NCI-H2107 treated with DMSO at 0.1 percent for 48 hours (cell line): ENCODE data around the gene PIK3CG.
"Not testable (repeated sequence)": the region's sequence is repeated elsewhere in the genome, so short reads cannot be mapped to it uniquely, and the experiment has no call there.

Experiments used
- DNase-seq: peaks from one replicate; lab custom pipeline; 2025; ENCODE audit not compliant: unreplicated experiment; lab: John Stamatoyannopoulos, UW

Gene PIK3CG

DNA sequence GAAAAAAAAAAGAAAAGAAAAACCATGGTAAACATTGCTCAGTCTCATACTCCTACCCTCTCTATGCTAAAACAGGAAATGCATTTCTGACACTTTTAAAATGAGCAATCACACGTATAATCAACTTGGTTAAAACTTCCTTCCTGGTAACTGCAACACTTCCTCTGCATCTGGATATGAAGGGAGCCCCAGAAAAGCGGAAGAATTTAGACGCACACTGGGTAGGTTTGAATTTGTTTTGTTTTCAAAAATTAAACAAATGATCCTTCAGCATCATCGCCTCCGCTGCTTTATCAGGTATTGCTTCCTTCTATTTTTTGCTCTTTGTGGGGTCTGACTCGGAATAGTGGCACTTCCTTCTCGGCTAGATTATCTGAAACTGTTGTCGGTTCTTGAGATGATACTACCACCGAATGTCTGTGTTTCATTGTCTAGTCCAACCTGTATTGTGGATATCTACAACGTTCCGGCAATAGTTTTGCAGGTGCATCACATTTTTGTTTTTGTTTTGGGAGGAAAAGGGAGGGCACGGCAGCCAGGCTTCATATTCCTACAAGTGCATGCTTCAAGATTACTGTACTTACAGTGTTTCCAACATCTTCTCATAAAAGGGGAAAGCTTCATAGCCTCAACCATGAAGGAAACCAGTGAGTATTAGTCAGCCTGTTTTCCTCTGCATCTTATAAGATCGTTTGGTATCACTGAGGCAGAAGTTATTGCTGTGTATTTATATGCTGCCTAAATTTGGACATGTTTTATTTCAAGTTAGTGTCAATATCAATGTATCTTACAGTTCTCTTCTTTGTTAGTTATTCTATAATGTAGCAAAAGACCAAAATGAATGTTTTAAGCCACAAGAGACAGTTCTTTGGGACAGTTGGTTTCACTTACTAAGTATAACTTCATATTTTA, at the start of gene PIK3CG:
Gene PIK3CG (plus strand): TSS at position 153 of the 912 bp plus-strand sequence. CDS start 2,280 bp downstream, outside the sequence.
- DNase-seq: no peak

DNA sequence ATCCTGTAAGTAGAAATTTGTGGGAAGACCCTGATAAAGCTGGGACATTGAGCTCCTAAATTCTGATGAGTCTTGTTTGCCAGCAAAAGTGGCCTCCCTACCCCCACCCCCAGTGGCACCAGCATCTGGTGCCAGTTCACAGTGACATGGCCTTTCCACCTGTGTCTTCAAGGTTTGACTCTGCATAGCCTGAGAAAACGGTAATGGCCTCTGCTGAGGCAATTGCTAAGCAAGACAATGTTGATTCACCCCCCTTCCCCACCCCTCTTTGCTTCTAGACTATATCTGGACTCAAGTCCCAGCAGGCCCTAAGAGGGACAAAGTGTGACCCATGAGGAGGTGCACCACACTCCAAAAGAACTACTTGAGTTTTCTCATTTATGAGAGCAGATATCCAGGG, 48.0 kb upstream of the PIK3CG start:
- DNase-seq: no peak

GRCh38 chr7:106818736-106819135, 46.3 kb upstream of the PIK3CG start:
- DNase-seq: no peak

GRCh38 chr7:106819546-106819945, 45.5 kb upstream of the PIK3CG start:
- no peak for DNase-seq

DNA sequence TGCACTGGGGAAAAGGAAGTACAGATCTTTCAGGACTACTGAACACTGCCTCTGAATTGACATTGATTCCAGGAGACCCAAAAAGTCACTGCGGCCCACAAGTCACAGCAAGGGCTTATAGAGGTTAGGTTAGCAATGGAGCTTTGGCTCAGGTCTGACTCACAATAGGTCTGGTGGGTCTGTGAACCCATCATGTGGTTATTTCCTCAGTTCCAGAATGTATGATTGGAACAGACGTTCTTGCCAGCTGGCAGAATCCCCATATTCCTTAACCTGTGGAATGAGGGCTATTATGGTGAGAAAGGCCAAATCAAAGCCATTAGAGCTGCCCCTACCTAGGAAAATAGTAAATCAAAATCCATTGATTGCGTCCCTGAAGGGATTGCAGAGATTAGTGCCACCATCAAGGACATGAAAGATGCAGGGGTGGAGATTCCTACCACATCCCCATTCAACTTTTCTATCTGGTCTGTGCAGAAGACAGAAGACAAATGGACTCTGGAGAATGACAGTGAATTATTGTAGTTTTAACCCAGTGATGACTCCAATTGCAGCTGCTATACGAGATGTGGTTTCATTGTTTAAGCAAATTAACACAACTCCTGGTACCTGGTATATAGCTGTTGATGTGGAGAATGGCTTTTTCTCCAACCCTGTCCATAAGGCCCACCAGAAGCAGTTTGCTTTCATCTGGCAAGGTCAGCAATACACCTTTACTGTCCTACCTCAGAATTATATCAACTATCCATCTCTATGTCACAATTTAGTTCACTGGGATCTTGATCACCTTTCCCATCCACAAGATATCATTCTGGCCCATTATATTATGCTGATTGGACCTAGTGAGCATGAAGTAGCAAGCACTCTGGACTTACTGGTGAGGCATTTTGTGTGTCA, 44.5 kb upstream of the PIK3CG start:
- no peak for DNase-seq

- no peak for DNase-seq
Observed at GRCh38 chr7:106823631-106824030, 41.5 kb upstream of the PIK3CG start.

- no peak for DNase-seq
Observed at GRCh38 chr7:106824458-106824857, 40.6 kb upstream of the PIK3CG start.

DNA sequence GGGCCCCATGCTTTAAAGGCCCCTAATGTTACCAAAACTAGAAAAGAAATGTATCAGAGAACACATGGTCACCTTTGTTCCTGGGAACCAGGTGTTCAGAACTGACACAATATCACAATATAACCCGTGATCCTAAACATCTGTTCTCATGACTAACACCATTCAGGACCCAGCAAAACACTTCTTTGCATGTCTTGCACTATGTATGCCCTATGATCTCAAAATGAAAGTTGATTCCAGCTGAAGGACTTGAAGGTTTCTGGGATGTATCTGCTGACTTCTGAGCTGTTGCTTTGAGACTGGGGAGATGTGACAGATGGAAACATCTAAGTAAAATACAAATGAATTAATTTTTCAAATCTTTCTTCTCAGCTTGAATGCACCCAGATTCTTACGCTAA, 37.5 kb upstream of the PIK3CG start:
- no peak for DNase-seq

- no peak for DNase-seq
Observed at GRCh38 chr7:106829496-106829895, 35.6 kb upstream of the PIK3CG start.

DNA sequence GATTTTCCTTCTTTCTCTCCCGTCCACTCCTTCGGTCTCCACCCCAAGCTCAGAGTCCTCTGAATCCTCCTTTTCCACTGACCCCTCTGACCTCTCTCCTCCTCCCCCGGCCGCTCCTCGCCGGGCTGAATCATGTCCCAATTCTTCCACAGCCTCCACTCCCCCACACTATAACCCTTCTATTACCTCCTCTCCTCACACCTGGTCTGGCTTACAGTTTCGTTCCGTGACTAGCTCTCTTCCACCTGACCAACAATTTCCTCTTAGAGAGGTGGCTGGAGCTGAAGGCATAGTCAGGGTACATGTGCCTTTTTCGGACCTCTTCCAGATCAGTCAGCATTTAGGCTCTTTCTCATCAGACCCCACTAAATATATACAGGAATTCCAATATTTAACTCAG, 34.2 kb upstream of the PIK3CG start:
- DNase-seq: not testable (repeated sequence)

DNA sequence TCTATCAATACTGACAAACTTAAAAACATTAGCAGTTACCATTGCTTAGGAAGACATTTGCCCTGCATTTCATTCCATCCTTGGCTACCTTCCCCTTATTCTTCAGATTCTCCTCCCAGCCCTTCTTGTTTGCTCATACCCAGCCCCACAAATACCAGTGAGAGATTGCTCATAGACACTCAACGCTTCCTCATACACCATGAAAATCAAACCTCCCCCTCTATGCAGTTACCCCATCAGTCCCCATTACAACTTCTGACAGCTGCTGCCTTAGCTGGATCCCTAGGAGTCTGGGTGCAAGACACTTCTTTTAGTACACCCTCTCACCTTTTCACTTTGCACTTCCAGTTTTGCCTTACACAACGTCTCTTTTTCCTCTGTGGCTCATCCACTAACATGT, 28.3 kb upstream of the PIK3CG start:
- no peak for DNase-seq

GRCh38 chr7:106839511-106839910, 25.6 kb upstream of the PIK3CG start:
- DNase-seq: no peak

DNA sequence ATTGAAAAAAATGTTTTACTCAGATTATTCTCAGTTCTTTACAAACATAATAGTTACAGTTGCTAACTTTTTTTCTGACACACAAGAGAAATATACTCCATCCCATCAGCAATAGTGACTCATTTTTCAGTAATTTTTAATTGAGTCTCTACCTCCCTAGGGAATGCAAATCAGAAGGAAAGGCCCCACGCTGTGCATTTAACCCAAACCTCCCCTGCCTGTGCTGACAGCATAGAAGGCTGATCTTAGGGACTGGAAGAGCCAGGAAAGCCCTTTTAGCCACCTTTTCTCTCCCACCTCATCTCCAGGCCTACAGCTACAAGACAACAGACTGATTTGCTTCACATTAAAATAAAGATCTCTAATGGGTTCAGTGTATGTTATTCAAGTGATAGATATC, 24.7 kb upstream of the PIK3CG start:
- DNase-seq: no peak

- no peak for DNase-seq
Observed at GRCh38 chr7:106841896-106842390, 23.1 kb upstream of the PIK3CG start.

GRCh38 chr7:106844279-106844997, 20.6 kb upstream of the PIK3CG start:
- DNase-seq: no peak

- no peak for DNase-seq
Observed at GRCh38 chr7:106848049-106848448, 17.0 kb upstream of the PIK3CG start.

GRCh38 chr7:106848851-106849442, 16.1 kb upstream of the PIK3CG start:
- DNase-seq: no peak

GRCh38 chr7:106851632-106852031, 13.4 kb upstream of the PIK3CG start:
- not testable (repeated sequence) for DNase-seq

GRCh38 chr7:106853250-106853908, 11.7 kb upstream of the PIK3CG start:
- no peak for DNase-seq

DNA sequence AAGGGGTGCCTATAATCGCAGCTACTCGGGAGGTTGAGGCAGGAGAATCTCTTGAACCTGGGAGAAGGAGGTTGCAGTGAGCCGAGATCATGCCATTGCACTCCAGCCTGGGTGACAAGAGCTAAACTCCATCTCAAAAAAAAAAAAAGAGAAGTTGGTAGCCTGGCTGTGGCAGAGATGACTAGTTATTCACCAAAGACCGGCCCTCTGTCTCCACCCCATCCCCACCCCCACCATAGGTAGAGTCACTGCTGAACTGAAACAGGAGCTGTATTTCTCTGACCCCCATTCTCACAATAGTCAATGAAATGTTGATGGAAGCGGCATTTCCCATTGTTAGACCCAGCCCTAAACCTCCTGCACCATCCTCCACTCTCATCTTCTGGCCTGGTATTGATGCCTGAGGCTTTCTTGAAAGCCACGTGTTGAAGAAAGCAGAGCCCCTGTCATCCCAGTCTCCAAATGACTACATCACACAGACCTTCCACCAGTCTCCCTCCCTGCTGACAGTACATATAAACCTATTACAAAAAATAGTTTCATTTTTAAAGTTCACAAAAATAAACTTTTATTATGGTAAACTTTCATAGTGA, 9.4 kb upstream of the PIK3CG start:
- no peak for DNase-seq
